GM19324 (cell line): Measurements from ENCODE around the gene TMEM205.

Experiments used
- ATAC-seq: cut with Tn5 transposase; IDR thresholded peaks from one replicate; pipeline ENCODE4 v1.9.1; 2021; ENCODE audit warnings: mild to moderate bottlenecking, moderate library complexity; ENCODE audit not compliant: unreplicated experiment, low FRiP score

TMEM205 gene

GRCh38 chr19:11304936-11305335, 41.1 kb downstream of the TMEM205 start:
- no peak for ATAC-seq

- ATAC-seq = no peak
Observed at GRCh38 chr19:11300811-11301120, 45.3 kb downstream of the TMEM205 start.

GRCh38 chr19:11299946-11300810, 45.9 kb downstream of the TMEM205 start:
- ATAC-seq = no peak

- no peak for ATAC-seq
Observed at GRCh38 chr19:11296264-11296663, 49.8 kb downstream of the TMEM205 start.

GRCh38 chr19:11295665-11296245, 50.3 kb downstream of the TMEM205 start, which contains the start of gene TSPAN16:
Gene TSPAN16 (plus strand): TSS chr19:11296160. CDS start chr19:11296298, 138 bp downstream.
- no peak for ATAC-seq

GRCh38 chr19:11295180-11295579, 50.9 kb downstream of the TMEM205 start:
- no peak for ATAC-seq

GRCh38 chr19:11293433-11294389, 52.4 kb downstream of the TMEM205 start:
- peak; percentile 53 for ATAC-seq
